Left kidney (tissue), 8 donors: ENCODE measurements around the gene SRP19. TPM values are rescaled to one million over a fixed set of nuclear protein-coding genes. Genes with fewer than 3 reads are reported as not detected.
"Not testable (repeated sequence)": the region's sequence is repeated elsewhere in the genome, so short reads cannot be mapped to it uniquely, and the experiment has no call there.

Experiments used
- DNase-seq: peaks from one replicate; pipeline ENCODE4 v3.0.0-alpha.2; 2013
- long read RNA-seq, 8 donors: transcript quantifications; one replicate each; lab custom pipeline, GENCODE V29; 2026
- polyA plus RNA-seq: library from polyadenylated mRNA; unstranded; fragments of 120-200 nt; gene quantifications from one replicate; pipeline ENCODE4 v1.2.1, GENCODE V29; 2013; ENCODE audit not compliant: insufficient read length

SRP19 gene
- polyA plus RNA-seq, result 99.6 TPM
- long read RNA-seq, donor 1, transcript SRP19-206 (5 exons, 2,841 nt), result major isoform, 30 of 44 reads
- long read RNA-seq, donor 1, partial matches to known transcripts, result 6 of 44 reads
- long read RNA-seq, donor 1, other reads (novel, unspliced or antisense), result 0 of 44 reads
- long read RNA-seq, donor 2, transcript SRP19-206 (5 exons, 2,841 nt), result major isoform, 26 of 33 reads
- long read RNA-seq, donor 2, partial matches to known transcripts, result 0 of 33 reads
- long read RNA-seq, donor 2, other reads (novel, unspliced or antisense), result 0 of 33 reads
- long read RNA-seq, donor 3, transcript SRP19-206 (5 exons, 2,841 nt), result major isoform, 24 of 131 reads
- long read RNA-seq, donor 3, partial matches to known transcripts, result 19 of 131 reads
- long read RNA-seq, donor 3, other reads (novel, unspliced or antisense), result 83 of 131 reads
- long read RNA-seq, donor 4, partial matches to known transcripts, result 0 of 5 reads
- long read RNA-seq, donor 4, other reads (novel, unspliced or antisense), result 0 of 5 reads
- long read RNA-seq, donor 5, transcript SRP19-206 (5 exons, 2,841 nt), result major isoform, 48 of 62 reads
- long read RNA-seq, donor 5, partial matches to known transcripts, result 0 of 62 reads
- long read RNA-seq, donor 5, other reads (novel, unspliced or antisense), result 0 of 62 reads
- long read RNA-seq, donor 6, transcript SRP19-206 (5 exons, 2,841 nt), result major isoform, 35 of 49 reads
- long read RNA-seq, donor 6, partial matches to known transcripts, result 7 of 49 reads
- long read RNA-seq, donor 6, other reads (novel, unspliced or antisense), result 0 of 49 reads
- long read RNA-seq, donor 7, transcript SRP19-201 (5 exons, 937 nt), result minor isoform, 5 of 73 reads
- long read RNA-seq, donor 7, transcript SRP19-206 (5 exons, 2,841 nt), result major isoform, 50 of 73 reads
- long read RNA-seq, donor 7, transcript SRP19-205 (2 exons, 473 nt), result minor isoform, 12 of 73 reads
- long read RNA-seq, donor 7, transcript SRP19-211 (3 exons, 631 nt), result minor isoform, 6 of 73 reads
- long read RNA-seq, donor 7, partial matches to known transcripts, result 0 of 73 reads
- long read RNA-seq, donor 7, other reads (novel, unspliced or antisense), result 0 of 73 reads
- long read RNA-seq, donor 8, transcript SRP19-206 (5 exons, 2,841 nt), result major isoform, 8 of 15 reads
- long read RNA-seq, donor 8, partial matches to known transcripts, result 0 of 15 reads
- long read RNA-seq, donor 8, other reads (novel, unspliced or antisense), result 0 of 15 reads

GRCh38 chr5:112860929-112861637 is at the start of gene SRP19:
SRP19 (plus strand) TSS chr5:112861287; CDS start chr5:112861377, 90 bp downstream.
- DNase-seq, result peak; percentile 96

- DNase-seq, result no peak
Measured at GRCh38 chr5:112812549-112812948, 48.5 kb upstream of the SRP19 start.

DNA sequence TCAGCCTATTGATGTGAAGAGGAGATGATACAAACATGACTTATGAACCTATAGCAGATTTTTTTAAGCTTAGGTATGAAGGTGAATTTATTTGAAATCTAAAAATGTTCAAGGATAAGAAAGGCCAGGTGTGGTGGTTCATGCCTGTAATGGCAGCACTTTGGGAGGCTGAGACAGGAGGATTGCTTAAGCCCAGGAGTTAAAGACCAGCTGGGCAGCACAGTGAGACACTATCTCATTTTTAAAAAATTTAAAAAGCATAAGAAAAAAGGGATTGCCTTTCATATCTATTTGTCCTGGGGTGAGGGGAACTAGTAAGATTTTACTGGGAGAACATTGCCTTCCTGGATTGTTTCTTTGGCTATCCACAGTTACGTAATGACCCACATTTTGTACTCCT is 40.8 kb upstream of the SRP19 start:
- DNase-seq, result no peak

DNA sequence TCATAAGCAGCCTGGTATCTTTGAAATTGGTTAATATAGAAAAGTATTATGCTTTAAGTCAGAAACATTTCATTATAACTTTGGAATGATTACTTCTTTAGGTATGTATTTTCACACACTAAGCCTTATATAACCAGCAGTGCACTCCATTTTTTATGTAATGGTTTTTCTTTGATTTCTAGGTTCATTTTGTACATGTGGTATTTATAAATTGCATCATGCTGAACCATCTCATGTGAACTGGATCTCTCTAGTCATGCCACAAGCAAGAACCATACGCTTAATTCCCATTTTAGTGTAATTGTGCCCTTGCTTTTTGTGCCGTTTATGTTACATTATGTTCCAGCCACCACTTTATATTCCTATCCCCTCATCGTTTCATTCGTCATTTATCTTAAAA is 38.6 kb upstream of the SRP19 start:
- no peak for DNase-seq

- DNase-seq, result no peak
Measured at GRCh38 chr5:112823181-112823580, 37.9 kb upstream of the SRP19 start.

DNA sequence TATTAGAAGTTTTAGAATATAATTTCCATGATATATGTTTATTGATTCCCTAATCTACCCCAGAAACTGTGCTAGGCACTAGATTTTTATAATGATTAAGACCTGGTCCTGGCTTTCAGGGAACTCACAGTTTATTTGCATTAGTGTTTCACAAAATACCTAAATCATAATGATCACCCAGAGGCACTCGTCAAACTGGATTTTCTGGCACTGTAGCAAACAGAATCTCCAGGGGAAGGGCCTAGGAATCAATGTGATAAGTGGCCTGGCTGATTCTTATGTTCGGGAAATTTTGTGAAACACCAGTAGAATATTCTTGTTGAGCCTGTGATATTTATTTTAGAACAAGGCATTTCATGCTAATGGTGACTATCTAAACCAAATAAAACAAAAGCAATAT is 37.4 kb upstream of the SRP19 start:
- no peak for DNase-seq

GRCh38 chr5:112824197-112824596 is 36.9 kb upstream of the SRP19 start:
- DNase-seq, result no peak

DNA sequence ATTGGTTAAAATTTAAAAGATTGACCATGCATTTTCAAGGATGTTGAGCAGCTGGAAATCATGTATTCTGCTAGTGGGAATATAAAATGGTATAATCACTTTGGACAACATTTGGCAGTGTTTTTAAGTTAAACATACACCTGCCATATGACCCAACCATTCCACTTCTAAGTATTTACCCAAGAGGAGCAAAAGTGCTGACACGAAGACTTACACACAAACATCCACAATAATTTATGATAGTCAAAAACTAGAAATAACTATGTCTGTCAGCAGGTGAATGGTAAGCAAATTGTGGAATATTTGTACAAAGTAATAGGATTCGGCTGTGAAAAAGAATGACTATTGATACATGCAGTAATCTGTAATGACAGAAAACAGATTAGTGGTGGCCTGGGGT is 30.7 kb upstream of the SRP19 start:
- DNase-seq, result no peak

- DNase-seq, result no peak
Measured at GRCh38 chr5:112833971-112834370, 27.1 kb upstream of the SRP19 start.

- no peak for DNase-seq
Measured at GRCh38 chr5:112844489-112844888, 16.6 kb upstream of the SRP19 start.

GRCh38 chr5:112846556-112846955 is 14.5 kb upstream of the SRP19 start:
- no peak for DNase-seq

DNA sequence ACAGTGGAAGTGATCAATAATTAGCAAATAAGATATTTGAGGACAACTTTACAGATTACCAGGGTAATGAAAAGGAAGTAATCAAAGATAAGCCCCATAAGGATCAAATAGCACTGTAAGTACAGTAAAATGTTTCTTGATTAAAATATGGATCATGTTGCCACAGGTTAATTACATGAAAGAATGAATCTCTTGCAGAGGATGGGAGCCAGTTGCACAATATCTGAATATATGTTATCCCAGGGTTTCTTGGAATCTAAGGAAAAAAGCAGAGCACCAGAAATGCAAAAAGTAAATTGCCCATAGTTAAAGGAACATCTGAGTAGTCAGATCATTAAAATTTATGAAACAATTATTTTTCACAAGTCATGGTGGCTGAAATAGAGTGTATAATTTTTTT is 13.8 kb upstream of the SRP19 start:
- no peak for DNase-seq

DNA sequence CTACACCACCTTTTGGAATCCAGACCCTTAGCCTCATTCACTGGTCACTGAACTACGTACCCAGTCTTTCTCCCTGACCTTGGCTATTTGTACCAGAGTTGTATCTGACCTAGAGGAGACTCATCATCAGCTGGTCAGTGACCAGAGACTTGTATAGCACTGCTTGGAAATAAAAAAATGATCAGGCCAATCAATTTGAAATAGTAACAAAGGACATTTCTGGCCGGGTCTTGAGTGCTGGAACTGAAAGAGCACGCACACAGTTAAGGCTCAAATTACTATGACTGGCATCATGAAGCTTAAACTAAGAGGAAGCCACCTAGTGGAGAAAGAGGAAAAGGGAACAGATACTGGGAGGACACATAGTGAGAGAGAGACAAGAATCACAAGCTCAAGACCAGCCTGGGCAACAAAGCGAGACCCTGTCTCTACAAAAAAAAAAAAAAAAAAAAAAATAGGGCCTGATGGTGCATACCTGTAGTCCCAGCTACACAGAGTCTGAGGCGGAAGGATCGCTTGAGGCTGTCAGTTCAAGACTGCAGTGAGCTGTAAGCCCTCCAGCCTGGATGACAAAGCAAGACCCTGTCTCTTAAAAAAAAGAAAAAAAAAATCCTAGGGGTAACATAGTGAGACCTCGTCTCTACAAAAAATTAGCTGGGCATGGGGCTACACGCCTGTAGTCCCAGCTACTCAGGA is 12.8 kb upstream of the SRP19 start:
- DNase-seq, result peak; percentile 55

DNA sequence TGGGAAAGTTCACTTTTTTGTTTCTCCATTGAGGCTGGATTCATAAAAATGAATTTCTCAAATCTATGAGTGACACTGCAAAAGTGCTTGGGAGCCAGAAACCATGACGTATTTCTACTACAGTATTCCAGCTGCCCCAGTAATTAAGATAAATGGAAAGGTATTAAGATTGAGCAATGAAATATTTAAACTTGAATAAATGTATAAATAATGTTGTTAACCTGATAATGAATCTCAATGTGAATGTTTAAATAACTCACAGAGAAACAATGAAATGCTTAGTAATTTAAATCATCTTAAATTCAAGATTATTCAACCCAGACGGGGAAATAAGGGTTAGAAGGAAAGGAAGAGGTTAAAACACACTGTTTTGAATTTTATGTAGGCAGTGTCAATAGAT is 11.2 kb upstream of the SRP19 start:
- DNase-seq, result no peak

GRCh38 chr5:112854651-112855050 is 6.4 kb upstream of the SRP19 start:
- no peak for DNase-seq

- no peak for DNase-seq
Measured at GRCh38 chr5:112857866-112858265, 3.2 kb upstream of the SRP19 start.

- not testable (repeated sequence) for DNase-seq
Measured at GRCh38 chr5:112860571-112860928, 537 bp upstream of the SRP19 start.

DNA sequence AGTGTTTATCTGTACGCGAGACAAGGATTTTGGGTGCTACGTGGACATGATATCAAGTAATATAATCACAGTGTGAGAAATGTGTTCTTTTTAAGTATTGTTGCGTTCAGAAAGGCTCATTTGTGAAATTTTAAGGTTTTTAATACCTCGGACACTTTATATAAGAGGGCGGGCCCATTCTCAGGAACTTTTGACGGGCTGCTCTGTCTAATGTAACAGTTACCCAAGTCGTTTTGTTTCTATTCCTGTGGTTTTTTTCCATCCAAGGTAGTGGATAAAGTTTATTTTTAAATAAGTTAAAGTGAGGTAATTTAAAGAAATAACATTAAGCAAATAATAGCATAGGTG is 525 bp downstream of the SRP19 start:
- no peak for DNase-seq

- DNase-seq, result no peak
Measured at GRCh38 chr5:112862085-112862484, 998 bp downstream of the SRP19 start.

GRCh38 chr5:112863549-112863948 is 2.5 kb downstream of the SRP19 start:
- no peak for DNase-seq

DNA sequence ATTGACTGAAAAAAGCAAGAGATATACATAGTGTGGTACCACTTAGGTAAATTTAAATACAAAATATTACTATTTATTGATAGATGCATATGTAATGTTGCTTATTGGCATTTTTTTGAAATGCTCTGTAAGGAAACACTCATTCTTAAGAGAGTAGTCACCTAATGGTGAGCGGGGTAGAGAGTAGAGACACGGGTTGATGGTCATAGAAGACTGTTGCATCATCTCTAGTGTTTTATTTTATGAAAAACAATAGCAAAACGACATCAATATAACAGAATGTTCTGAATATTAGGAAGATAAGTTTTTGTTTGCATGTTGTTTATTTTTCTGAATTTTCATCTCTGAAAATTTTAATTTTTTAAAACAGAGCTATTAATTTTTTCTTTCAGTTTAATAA is 4.0 kb downstream of the SRP19 start:
- DNase-seq, result no peak
